Forelimb muscle (tissue), 1 donor: ENCODE data around the gene STAMBPL1. TPM values are rescaled to one million over a fixed set of nuclear protein-coding genes. Genes with fewer than 3 reads are reported as not detected.

Experiments
- DNase-seq: peaks from one replicate; pipeline ENCODE4 v3.0.0-alpha.2; 2013; ENCODE audit warnings: low read depth
- polyA plus RNA-seq: library from polyadenylated mRNA; unstranded; fragments of 120-200 nt; gene quantifications from one replicate; pipeline ENCODE4 v1.2.1, GENCODE V29; 2013; ENCODE audit not compliant: insufficient read length

STAMBPL1 gene
- polyA plus RNA-seq, 1 donor, result 6.5 TPM

GRCh38 chr10:88949912-88950837 lies 70.1 kb downstream of the STAMBPL1 start:
- no peak for DNase-seq

- DNase-seq, result no peak
These were observed 72.6 kb downstream of the STAMBPL1 start, which contains the start of gene ACTA2 for GRCh38 chr10:88952647-88953111. Gene ACTA2 (minus strand): TSS chr10:88952773. CDS start chr10:88948930, 3,843 bp downstream.

- DNase-seq, result no peak
These were observed 73.6 kb downstream of the STAMBPL1 start for GRCh38 chr10:88953662-88954061.

- no peak for DNase-seq
These were observed 74.5 kb downstream of the STAMBPL1 start for GRCh38 chr10:88954458-88955083.

GRCh38 chr10:88957381-88957780 lies 77.3 kb downstream of the STAMBPL1 start:
- no peak for DNase-seq

GRCh38 chr10:88958721-88959120 lies 78.7 kb downstream of the STAMBPL1 start:
- no peak for DNase-seq

GRCh38 chr10:88960802-88961201 lies 80.8 kb downstream of the STAMBPL1 start:
- DNase-seq, result no peak

- no peak for DNase-seq
These were observed 81.2 kb downstream of the STAMBPL1 start for GRCh38 chr10:88961266-88961665.

GRCh38 chr10:88962336-88962735 lies 82.3 kb downstream of the STAMBPL1 start:
- no peak for DNase-seq

- DNase-seq, result no peak
These were observed 83.3 kb downstream of the STAMBPL1 start for GRCh38 chr10:88963318-88963717.

GRCh38 chr10:88964360-88964759 lies 84.3 kb downstream of the STAMBPL1 start:
- DNase-seq, result no peak

- DNase-seq, result no peak
These were observed 84.9 kb downstream of the STAMBPL1 start for GRCh38 chr10:88964869-88965415.

GRCh38 chr10:88966797-88967196 lies 86.8 kb downstream of the STAMBPL1 start:
- DNase-seq, result no peak

- no peak for DNase-seq
These were observed 88.3 kb downstream of the STAMBPL1 start for GRCh38 chr10:88968391-88968790.

- no peak for DNase-seq
These were observed 91.4 kb downstream of the STAMBPL1 start for GRCh38 chr10:88971221-88972061.

Other genes starting within 250 kb of the STAMBPL1 start
- not detected for gene LIPF, start 215.8 kb upstream of the STAMBPL1 start, polyA plus RNA-seq
- not detected for gene LIPK, start 174.0 kb upstream of the STAMBPL1 start, polyA plus RNA-seq
- not detected for gene LIPN, start 120.2 kb upstream of the STAMBPL1 start, polyA plus RNA-seq
- not detected for gene LIPM, start 77.5 kb upstream of the STAMBPL1 start, polyA plus RNA-seq
- gene ANKRD22, start 28.4 kb upstream of the STAMBPL1 start, polyA plus RNA-seq, result 0.11 TPM
- 183 TPM for gene ACTA2, start 72.5 kb downstream of the STAMBPL1 start, polyA plus RNA-seq
- gene FAS, start 110.6 kb downstream of the STAMBPL1 start, polyA plus RNA-seq, result 6.2 TPM